Measurements from ENCODE around the gene CSNK2A3.

The CSNK2A3 gene

DNA sequence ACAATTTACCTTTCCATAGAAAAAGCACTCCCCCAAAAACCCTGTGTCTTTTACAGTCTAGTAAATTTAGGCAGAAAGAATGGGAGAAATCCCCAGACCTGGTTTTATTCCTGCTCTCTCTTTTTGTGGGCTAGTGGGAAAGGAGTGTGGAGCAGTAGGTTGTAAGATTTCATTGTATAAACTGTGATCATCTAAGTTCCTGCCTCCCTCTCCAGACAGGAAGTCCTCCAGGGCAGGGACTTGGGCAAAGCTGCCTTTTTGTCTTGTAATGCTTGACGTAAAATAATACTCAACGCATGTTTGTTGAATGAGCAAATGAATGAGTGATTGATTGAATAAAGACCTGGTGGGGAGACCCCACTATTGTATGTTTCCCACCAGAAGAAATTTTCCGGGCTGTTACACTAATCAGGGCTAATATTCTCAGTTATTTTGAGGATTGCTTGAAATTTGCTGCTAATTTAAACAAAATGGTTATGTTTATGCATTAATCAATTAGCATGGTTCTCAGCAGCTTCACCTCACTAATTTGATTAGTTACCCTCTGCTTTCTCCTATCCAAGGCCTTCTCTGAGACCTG lies 36.3 kb downstream of the CSNK2A3 start:
- Histone ChIP-seq H3K4me1 (ENCODE audit: control insufficient read depth, insufficient read depth, low read length, poor library complexity, severe bottlenecking) (no peaks in the 10 kb centered on the region), H3K4me3 (ENCODE audit: extremely low read depth, insufficient read depth, low read length, poor library complexity, severe bottlenecking) (no peak overlapping the region), H3K27ac (ENCODE audit: low read depth, low read length, severe bottlenecking) (no peak overlapping the region), H3K9me3 (ENCODE audit: control insufficient read depth, low read length) (no peaks in the 10 kb centered on the region), H3K36me3 (ENCODE audit: control insufficient read depth, insufficient read depth, low read length) (no peaks in the 10 kb centered on the region)
- 95 to 100% methylated on average over 1 to 3 of the region's 3 CpGs for WGBS, 2 experiments (ENCODE audit: insufficient coverage in 2 of 2)

DNA sequence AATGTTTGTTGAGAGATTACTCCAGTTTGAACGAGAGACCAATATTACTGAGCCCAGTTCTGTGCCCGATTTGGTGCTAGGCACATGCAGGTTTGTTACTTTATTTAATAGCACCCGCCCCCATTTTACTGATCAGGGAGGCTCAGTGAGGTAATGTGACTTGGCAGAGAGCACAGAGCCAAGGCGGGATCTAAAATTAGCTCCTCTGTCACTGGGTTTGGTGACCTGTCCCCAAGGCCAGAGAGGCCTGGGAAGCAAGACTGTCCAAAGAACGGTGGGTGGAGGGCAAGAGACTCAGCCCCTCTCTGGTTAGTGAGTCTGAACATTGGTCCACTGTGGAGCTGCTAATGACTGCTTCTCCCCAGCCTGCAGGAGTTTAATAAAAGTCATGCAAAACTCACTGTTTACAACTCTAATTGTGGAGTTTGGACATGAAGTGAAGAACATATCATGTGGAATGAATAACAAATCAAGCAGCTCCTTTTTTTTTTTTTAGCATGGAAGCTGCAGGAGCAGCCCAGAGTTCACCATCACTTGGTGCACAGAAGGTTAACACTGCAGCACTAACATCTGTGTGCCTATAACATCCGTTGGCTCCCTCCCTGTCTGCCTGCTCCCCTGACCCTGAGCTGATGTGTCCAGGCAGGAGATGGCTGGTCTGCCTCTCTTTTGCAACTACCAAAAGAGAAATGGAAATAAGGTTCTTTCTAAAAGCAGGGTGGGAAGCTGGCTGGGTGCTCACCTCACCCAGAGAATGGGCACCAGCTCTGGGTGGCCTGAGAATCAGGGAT lies 39.0 kb downstream of the CSNK2A3 start:
- H3K4me1 ChIP-seq (ENCODE audit: control insufficient read depth, insufficient read depth, low read length, poor library complexity, severe bottlenecking): no peaks in the 10 kb centered on the region

GRCh38 chr11:11313426-11313825 lies 39.6 kb downstream of the CSNK2A3 start:
- Histone ChIP-seq H3K4me1 (ENCODE audit: control insufficient read depth, insufficient read depth, low read length, poor library complexity, severe bottlenecking) (no peaks in the 10 kb centered on the region), H3K27ac (ENCODE audit: low read depth, low read length, severe bottlenecking) (no peak overlapping the region), H3K36me3 (ENCODE audit: control insufficient read depth, insufficient read depth, low read length) (no peaks in the 10 kb centered on the region), H3K9me3 (ENCODE audit: control insufficient read depth, low read length) (no peaks in the 10 kb centered on the region), H3K4me3 (ENCODE audit: extremely low read depth, insufficient read depth, low read length, poor library complexity, severe bottlenecking) (no peak overlapping the region)
- WGBS, 2 experiments (ENCODE audit: insufficient coverage in 2 of 2): 100% methylated on average over 1 of the region's 1 CpG; no CpG with 5 or more reads in 1 of the 2 experiments

More for the DNA sequence above, 39.0 kb downstream of the CSNK2A3 start:
- Histone ChIP-seq H3K27ac (ENCODE audit: low read depth, low read length, severe bottlenecking) (no peak overlapping the region), H3K9me3 (ENCODE audit: control insufficient read depth, low read length) (no peaks in the 10 kb centered on the region), H3K4me3 (ENCODE audit: extremely low read depth, insufficient read depth, low read length, poor library complexity, severe bottlenecking) (no peak overlapping the region), H3K36me3 (ENCODE audit: control insufficient read depth, insufficient read depth, low read length) (no peaks in the 10 kb centered on the region)
- WGBS, 2 experiments (ENCODE audit: insufficient coverage in 2 of 2): 80 to 95% methylated on average over 4 to 5 of the region's 6 CpGs

GRCh38 chr11:11312738-11313137 lies 40.3 kb downstream of the CSNK2A3 start:
- no peaks in the 10 kb centered on the region for H3K9me3 ChIP-seq (ENCODE audit: control insufficient read depth, low read length)
- WGBS, 2 experiments (ENCODE audit: insufficient coverage in 2 of 2): no CpG with 5 or more reads among the region's 1 CpG
- H3K4me3 ChIP-seq (ENCODE audit: extremely low read depth, insufficient read depth, low read length, poor library complexity, severe bottlenecking): no peak overlapping the region
- no peaks in the 10 kb centered on the region for H3K36me3 ChIP-seq (ENCODE audit: control insufficient read depth, insufficient read depth, low read length)
- H3K27ac ChIP-seq (ENCODE audit: low read depth, low read length, severe bottlenecking): no peak overlapping the region
- H3K4me1 ChIP-seq (ENCODE audit: control insufficient read depth, insufficient read depth, low read length, poor library complexity, severe bottlenecking): no peaks in the 10 kb centered on the region

GRCh38 chr11:11311169-11311568 lies 41.9 kb downstream of the CSNK2A3 start:
- 75 to 84% methylated on average over 2 to 3 of the region's 3 CpGs for WGBS, 2 experiments (ENCODE audit: insufficient coverage in 2 of 2)

DNA sequence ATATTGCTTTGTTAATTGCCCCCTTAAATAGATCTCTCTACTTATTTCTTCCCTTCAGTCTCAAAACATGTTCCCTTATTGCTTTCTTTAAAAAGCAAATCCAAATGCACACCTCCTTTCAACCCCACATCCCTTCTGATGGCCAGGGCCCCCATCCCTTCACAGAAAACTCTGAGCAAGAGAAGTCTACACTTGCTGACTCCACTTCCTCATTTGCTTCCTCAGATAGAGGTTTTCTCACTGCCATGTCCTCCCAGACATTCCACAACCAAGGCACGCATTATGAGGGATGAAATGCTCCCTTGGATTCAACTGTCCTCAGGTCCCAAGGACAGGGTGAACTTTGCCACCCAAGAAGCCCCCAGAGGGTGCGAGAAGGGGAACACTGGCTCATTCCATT lies 43.1 kb downstream of the CSNK2A3 start:
- no peaks in the 10 kb centered on the region for H3K36me3 ChIP-seq (ENCODE audit: control insufficient read depth, insufficient read depth, low read length)
- no peaks in the 10 kb centered on the region for H3K9me3 ChIP-seq (ENCODE audit: control insufficient read depth, low read length)
- H3K4me3 ChIP-seq (ENCODE audit: extremely low read depth, insufficient read depth, low read length, poor library complexity, severe bottlenecking): no peak overlapping the region
- H3K4me1 ChIP-seq (ENCODE audit: control insufficient read depth, insufficient read depth, low read length, poor library complexity, severe bottlenecking): no peaks in the 10 kb centered on the region
- 100% methylated on average over 1 of the region's 2 CpGs; no CpG with 5 or more reads in 1 of the 2 experiments for WGBS, 2 experiments (ENCODE audit: insufficient coverage in 2 of 2)
- no peak overlapping the region for H3K27ac ChIP-seq (ENCODE audit: low read depth, low read length, severe bottlenecking)

More at GRCh38 chr11:11311169-11311568, 41.9 kb downstream of the CSNK2A3 start:
- H3K4me3 ChIP-seq (ENCODE audit: extremely low read depth, insufficient read depth, low read length, poor library complexity, severe bottlenecking): no peak overlapping the region
- no peaks in the 10 kb centered on the region for H3K4me1 ChIP-seq (ENCODE audit: control insufficient read depth, insufficient read depth, low read length, poor library complexity, severe bottlenecking)
- no peaks in the 10 kb centered on the region for H3K9me3 ChIP-seq (ENCODE audit: control insufficient read depth, low read length)
- H3K36me3 ChIP-seq (ENCODE audit: control insufficient read depth, insufficient read depth, low read length): no peaks in the 10 kb centered on the region
- no peak overlapping the region for H3K27ac ChIP-seq (ENCODE audit: low read depth, low read length, severe bottlenecking)

- H3K27ac ChIP-seq (ENCODE audit: low read depth, low read length, severe bottlenecking): no peak overlapping the region
- 83 to 90% methylated on average over 1 of the region's 1 CpG for WGBS, 2 experiments (ENCODE audit: insufficient coverage in 2 of 2)
- H3K4me1 ChIP-seq (ENCODE audit: control insufficient read depth, insufficient read depth, low read length, poor library complexity, severe bottlenecking): no peaks in the 10 kb centered on the region
- H3K4me3 ChIP-seq (ENCODE audit: extremely low read depth, insufficient read depth, low read length, poor library complexity, severe bottlenecking): no peak overlapping the region
- H3K36me3 ChIP-seq (ENCODE audit: control insufficient read depth, insufficient read depth, low read length): no peaks in the 10 kb centered on the region
- no peaks in the 10 kb centered on the region for H3K9me3 ChIP-seq (ENCODE audit: control insufficient read depth, low read length)
Measured at GRCh38 chr11:11308249-11308648, 44.8 kb downstream of the CSNK2A3 start.

GRCh38 chr11:11306855-11307254 lies 46.2 kb downstream of the CSNK2A3 start:
- WGBS, 2 experiments (ENCODE audit: insufficient coverage in 2 of 2): 85 to 96% methylated on average over 2 of the region's 2 CpGs

GRCh38 chr11:11304550-11304949 lies 48.5 kb downstream of the CSNK2A3 start:
- 87 to 90% methylated on average over 7 of the region's 7 CpGs for WGBS, 2 experiments (ENCODE audit: insufficient coverage in 2 of 2)
- no peak overlapping the region for H3K4me3 ChIP-seq (ENCODE audit: extremely low read depth, insufficient read depth, low read length, poor library complexity, severe bottlenecking)

More at GRCh38 chr11:11306855-11307254, 46.2 kb downstream of the CSNK2A3 start:
- Histone ChIP-seq H3K4me1 (ENCODE audit: control insufficient read depth, insufficient read depth, low read length, poor library complexity, severe bottlenecking) (no peaks in the 10 kb centered on the region), H3K27ac (ENCODE audit: low read depth, low read length, severe bottlenecking) (no peak overlapping the region), H3K36me3 (ENCODE audit: control insufficient read depth, insufficient read depth, low read length) (no peaks in the 10 kb centered on the region), H3K9me3 (ENCODE audit: control insufficient read depth, low read length) (no peaks in the 10 kb centered on the region), H3K4me3 (ENCODE audit: extremely low read depth, insufficient read depth, low read length, poor library complexity, severe bottlenecking) (no peak overlapping the region)

GRCh38 chr11:11302565-11302964 lies 50.5 kb downstream of the CSNK2A3 start:
- no peaks in the 10 kb centered on the region for H3K36me3 ChIP-seq (ENCODE audit: control insufficient read depth, insufficient read depth, low read length)
- no peaks in the 10 kb centered on the region for H3K9me3 ChIP-seq (ENCODE audit: control insufficient read depth, low read length)
- no peaks in the 10 kb centered on the region for H3K4me1 ChIP-seq (ENCODE audit: control insufficient read depth, insufficient read depth, low read length, poor library complexity, severe bottlenecking)
- WGBS, 2 experiments (ENCODE audit: insufficient coverage in 2 of 2): 94 to 96% methylated on average over 9 to 10 of the region's 10 CpGs
- H3K4me3 ChIP-seq (ENCODE audit: extremely low read depth, insufficient read depth, low read length, poor library complexity, severe bottlenecking): no peak overlapping the region
- no peak overlapping the region for H3K27ac ChIP-seq (ENCODE audit: low read depth, low read length, severe bottlenecking)

More at GRCh38 chr11:11304550-11304949, 48.5 kb downstream of the CSNK2A3 start:
- no peaks in the 10 kb centered on the region for H3K4me1 ChIP-seq (ENCODE audit: control insufficient read depth, insufficient read depth, low read length, poor library complexity, severe bottlenecking)
- H3K36me3 ChIP-seq (ENCODE audit: control insufficient read depth, insufficient read depth, low read length): no peaks in the 10 kb centered on the region
- no peak overlapping the region for H3K27ac ChIP-seq (ENCODE audit: low read depth, low read length, severe bottlenecking)
- H3K9me3 ChIP-seq (ENCODE audit: control insufficient read depth, low read length): no peaks in the 10 kb centered on the region
